HG02623 (cell line): ENCODE data around the gene NEU2.

Source experiments
- ATAC-seq: cut with Tn5 transposase; IDR thresholded peaks from one replicate; pipeline ENCODE4 v1.9.1; 2021; ENCODE audit warnings: moderate library complexity; ENCODE audit not compliant: unreplicated experiment

The NEU2 gene

DNA sequence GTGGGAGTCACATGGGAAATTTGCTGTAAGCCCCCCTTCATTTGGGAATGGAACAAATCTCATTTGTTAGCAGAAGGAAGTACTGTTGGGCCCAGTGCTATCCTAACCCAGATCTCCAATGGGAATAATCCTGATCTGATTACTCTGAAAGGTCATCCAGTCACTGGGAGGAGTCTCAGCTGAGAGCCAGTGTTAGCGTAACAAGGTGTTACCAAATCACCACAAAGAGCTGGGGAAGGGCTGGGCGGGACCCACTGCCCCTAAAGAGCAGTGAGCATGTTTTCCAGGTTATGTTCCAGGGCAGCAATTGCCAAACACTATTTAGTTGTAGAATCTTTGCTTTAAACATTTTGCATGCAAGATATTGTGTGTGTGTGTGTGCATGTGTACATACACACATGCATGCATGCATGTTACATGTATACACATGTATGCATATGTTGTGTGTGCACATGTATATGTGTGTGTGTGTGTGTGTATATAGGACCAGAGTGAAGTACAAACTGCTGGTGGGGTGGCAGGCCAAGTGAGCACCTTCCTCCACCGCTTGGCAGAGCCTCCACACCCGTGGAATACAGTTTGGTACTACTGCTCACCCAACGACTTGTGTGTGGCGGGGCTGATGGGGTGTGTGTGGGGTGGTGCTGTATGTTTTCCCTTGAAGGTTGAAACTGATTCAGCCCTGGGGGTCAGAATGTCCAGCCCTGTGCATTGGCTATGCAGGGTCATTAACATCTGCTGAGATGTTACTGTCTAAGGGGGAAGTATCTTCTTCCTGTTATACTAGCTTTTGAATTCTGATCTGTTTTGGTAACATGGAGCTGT is 42.9 kb downstream of the NEU2 start:
- peak; percentile 28 for ATAC-seq

DNA sequence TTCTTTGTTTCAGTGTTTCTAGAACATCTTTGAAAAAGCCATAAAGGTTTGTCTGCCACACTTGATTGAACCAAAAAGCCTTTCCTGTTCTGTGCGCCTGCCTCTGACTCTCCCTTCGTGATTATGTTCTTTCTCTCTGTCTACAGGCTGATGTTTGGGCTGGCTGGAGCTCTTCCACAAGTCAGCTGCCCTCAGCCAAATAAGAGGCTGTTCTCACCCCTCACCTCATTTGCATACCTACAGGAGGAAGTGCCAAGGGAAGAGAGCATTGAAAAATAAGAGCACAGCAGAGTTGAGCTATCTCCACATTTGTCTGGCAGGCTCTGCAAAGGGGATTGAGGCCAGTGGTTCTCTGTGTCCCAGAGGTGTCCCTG is 43.5 kb downstream of the NEU2 start:
- ATAC-seq = peak; percentile 56

DNA sequence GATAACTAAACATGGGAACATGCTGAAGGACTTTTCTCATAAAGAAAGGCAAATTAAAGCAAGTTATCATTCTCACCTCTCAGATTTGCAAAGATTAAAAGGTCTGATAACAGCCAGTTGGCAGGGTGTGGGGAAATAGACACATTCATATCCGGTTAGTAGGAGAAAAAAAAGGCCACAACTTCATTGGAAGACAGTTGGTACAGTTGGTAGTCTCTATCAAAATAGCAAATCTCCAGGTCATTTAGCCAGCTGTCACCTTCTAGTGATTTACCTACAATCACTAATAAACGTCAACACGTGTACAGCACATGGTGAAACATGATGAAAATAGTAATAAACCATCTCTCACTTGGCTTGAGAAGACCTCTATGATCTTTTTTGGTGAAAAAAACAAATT is 44.3 kb downstream of the NEU2 start:
- ATAC-seq = no peak

DNA sequence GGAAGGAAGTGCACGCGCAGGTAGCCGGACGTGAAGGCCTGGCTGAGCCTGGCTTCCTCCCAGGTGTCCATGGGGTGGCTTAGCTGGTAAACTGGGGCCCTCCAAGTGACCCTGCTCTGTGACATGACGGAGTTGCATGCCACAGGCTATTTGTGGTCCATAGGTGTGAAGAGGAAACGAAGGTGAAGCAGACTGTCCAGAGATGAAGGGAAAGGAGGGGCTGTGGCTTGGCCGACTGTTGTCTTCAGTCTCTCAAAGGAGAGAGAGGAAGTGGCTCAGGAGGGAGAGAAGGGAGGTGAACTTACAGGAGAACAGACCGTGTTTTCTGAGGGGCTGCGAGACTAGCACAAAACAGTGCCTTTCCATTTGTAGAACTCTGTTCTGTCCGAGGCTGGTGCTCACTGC is 47.0 kb downstream of the NEU2 start:
- no peak for ATAC-seq

DNA sequence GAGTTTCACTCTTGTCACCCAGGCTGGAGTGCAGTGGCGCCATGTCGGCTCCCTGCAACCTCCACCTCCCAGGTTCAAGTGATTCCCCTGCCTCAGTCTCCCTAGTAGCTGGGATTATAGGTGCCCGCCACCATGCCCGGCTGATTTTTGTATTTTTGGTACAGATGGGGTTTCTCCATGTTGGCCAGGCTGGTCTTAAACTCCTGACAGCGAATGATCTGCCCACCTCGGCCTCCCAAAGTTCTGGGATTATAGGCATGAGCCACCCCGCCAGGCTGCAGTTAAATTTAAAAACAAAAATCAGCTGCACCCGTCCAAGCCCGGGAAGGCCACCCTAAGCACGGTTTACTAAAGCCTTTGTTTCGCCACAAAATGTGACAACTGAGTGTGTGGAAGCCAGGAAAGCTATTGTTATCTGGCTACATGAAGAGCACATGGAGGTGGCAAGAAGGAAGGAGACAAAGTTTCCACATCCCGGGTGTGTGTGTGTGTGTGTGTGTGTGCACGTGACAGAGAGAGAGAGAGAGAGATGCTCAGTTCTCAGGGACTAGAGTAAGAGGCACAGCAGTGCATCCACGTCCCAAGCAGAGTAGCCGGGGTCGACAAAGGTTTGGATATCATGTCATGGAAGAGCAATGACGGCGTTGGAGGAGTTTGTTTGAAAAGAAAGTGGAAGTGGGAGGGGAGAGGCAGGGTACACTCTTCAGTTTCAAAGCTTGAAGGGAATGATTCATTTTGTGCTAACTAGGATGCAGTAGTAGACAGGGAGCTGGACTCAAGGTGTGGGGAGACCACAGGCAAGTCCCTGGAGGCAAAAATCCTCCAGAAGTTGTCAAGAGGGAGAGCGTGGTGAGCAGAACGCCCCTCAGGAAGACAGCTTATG is 47.7 kb downstream of the NEU2 start:
- ATAC-seq = no peak

DNA sequence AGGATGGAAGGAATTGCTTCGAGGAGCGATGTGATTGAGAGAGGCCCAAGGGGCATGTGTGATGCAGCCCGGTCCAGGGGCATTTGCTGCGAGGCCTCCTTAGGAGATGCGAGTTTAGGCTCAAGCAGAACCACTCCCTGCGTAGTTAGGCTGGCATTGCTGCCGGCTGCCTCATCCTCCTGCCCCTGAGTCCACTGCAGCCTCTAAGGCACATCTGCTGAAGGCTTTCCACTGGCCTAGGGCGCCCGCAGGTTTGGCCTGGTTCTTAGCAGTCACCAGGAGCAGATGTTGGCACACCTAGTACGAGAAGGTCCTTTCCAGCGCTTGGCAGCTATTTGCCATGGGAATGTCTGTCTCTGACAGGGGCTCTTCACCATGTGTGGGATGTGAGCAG is 48.4 kb downstream of the NEU2 start:
- ATAC-seq = no peak

DNA sequence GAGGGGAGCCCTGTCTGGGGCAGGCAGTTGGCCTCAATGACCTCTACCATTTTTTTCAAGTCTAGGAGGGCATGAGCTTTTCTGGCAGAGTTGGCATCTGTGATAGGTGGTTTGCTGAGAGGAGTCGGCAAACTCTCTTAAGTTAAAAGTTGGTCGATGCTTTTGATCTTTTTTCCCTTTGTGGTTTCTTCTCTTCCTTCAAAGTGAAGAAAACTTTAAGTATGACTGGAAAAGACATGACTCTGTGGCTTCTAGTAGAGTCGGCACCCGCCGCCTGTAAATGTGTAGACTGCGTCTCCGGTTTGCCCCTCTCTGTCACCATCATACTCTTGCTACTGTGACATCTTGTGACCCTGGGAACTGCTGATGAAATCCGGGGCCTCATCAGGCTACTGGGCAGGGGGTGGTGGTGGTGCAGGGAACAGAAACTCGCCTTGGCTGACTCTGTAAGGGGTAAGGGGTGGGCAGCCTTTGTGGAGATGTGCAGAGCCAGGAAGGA is 48.8 kb downstream of the NEU2 start:
- ATAC-seq = no peak

DNA sequence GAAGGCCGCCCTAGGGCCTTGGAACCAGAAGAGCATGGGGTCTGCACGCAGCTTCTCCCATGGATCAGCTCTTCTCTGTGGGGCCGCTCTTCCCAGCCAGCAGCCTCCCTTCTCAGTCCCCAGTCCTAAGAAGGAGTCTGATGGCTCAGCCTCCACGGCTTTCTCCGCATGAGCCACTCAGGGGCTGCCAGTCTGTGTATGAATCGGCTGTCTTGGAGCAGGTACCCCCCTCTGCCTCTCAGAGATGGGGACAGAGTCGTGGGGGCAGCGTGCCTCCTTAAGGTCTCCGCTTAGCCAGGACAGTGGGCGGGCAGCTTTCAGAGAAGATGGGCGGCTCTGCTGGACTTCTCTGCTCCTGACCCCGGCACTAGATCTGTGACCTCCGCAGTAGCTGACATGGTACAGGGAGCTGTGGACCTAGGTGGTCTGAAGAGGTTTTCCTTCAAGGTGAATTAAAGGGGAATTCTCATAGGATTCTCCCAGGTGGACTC is 49.3 kb downstream of the NEU2 start:
- ATAC-seq = no peak

DNA sequence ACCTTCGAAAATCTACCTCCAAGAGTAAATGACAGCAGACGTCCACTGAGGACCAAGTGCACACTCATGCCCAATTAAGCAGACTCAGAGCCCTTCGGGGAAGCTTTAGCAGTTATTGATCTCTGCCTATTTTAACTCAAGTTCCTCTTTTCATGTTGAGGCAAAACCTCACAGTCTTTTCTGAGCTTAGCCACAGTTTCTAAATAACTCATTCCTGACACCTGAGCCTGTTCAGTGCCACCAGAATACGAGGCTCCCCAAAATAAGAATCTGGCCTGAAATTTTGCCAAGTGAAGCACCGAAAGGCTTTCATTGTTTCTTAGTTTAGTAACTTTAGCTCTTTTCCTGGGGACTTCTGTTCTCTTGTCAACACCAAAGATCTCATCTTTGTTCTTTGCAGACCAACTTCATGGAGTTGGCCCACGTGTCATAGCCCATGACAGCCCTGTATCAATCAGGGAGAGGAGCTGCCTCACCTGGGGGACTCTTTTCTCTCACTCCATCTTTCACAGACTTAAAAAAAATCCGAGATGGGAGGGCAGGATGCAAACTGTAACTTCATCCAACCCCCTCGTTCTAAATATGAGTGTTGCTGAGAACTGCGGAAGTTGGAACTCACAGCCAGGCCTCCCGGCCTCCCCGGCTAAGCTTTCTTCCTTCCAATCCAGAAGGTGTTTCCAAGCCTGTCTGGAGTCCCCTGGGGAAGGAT is 49.9 kb downstream of the NEU2 start:
- ATAC-seq = peak; percentile 38

DNA sequence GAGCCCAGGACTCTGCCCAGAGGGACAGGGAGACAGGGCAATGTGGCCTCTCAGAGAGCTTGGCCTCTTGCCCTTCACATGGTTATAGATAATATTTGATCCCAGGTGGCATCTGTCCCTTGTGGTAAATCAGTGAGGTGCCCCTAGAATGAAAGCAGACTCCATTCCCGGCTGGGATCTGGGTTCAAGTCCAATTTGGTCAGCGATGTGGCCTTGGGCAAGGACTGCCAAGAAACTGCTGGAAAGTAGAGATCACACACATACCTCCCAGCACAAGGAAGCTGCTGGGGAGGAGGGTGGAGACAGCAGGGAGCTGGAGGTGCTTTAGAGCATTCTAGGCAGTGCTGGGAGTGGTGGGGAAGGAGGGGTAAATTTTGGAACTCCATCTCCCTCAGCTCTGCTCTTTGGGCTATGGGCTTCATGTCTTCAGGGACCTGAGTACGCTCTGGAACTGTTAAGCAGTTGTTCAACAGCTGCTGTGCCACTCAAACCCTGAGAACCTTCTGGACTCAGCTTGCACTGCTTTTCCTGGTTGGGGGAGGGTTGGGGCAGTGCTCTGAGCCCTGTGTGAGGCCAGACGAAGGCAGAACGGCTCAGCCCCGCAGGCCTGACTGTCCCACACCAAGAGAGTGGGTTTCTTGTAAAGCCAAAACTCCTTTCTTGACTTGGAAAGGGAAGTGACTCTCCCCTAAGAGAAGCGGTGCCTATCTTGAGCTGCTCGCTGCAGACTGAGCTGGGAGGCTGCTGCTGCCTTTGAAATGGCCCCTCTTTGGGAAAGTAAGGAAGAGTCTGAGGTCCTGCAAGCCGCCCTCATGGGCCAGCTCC is 50.7 kb downstream of the NEU2 start:
- no peak for ATAC-seq

DNA sequence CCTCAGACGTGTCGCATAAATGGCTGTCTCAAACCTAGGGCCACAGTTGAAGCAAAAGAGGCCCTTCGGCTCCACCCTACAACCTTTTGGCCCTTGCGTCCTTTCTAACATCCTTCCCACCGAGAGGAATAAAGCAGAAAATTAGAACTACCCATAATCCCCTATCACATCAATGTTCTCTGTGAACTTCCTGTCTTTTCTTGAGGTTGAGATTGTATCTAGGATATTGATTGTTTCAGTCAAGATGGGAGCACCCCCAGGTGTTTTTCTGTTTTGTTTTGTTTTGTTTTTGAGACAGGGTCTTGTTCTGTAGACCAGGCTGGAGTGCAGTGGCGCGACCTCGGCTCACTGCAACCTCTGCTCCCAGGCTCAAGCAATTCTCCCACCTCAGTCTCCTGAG is 51.3 kb downstream of the NEU2 start:
- ATAC-seq = no peak

DNA sequence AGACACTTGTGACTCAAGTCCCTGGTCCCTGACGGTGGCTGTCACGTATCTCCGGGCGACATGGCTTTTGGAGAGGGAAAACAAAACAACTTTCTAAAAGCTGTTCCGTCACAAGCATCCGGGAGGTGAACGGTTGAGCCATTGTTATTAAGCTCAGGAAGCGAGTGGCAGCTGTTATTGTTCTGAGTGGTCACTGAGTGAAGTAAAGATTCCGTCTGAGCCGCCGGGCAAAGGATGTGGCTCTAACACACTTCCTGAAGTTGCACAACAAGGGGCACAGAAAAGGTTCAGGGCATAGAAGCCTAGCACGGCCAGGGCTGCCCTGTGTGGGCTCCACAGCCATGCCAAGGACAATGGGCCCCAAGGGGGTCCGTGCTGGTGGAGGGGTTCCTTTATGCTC is 52.0 kb downstream of the NEU2 start:
- no peak for ATAC-seq
